H1 (cell line): ENCODE measurements around the gene GRM8. TPM values are rescaled to one million over a fixed set of nuclear protein-coding genes. Genes with fewer than 3 reads are reported as not detected.

Experiments
- ATF3 ChIP-seq: IDR thresholded peaks from 2 replicates; pipeline ENCODE4 v1.6.1; 2011; ENCODE audit warnings: low read depth, mild to moderate bottlenecking, low read length; ENCODE audit not compliant: insufficient read depth
- POU5F1 ChIP-seq: IDR thresholded peaks from 2 replicates; pipeline ENCODE4 v1.6.1; 2011; ENCODE audit warnings: low read depth, mild to moderate bottlenecking, low read length, moderate library complexity
- RXRA ChIP-seq: IDR thresholded peaks from 2 replicates; pipeline ENCODE4 v1.6.1; 2011; ENCODE audit warnings: low read depth, mild to moderate bottlenecking, low read length, moderate library complexity; ENCODE audit not compliant: insufficient read depth
- TAF7 ChIP-seq: optimal IDR thresholded peaks from 2 replicates; pipeline ENCODE3; 2011; ENCODE audit warnings: low read depth, mild to moderate bottlenecking, inconsistent platforms, low read length, moderate library complexity, borderline replicate concordance
- TBP ChIP-seq: IDR thresholded peaks from 2 replicates; pipeline ENCODE4 v1.6.1; 2011; ENCODE audit warnings: low read depth, low read length, improper control_type of control experiment
- TEAD4 ChIP-seq: IDR thresholded peaks from 2 replicates; pipeline ENCODE4 v1.6.1; 2012; ENCODE audit warnings: low read depth, low read length, inconsistent platforms, mixed read lengths
- polyA plus RNA-seq, 7 experiments: library from polyadenylated mRNA; depleted of rRNA in 3 of 7; stranded (reverse) in 5 of 7; unstranded in 2 of 7; fragments of >200 nt in 5 of 7; fragments of 200-250 nt in 2 of 7; gene quantifications; 1 replicate in 5 of 7; 2 replicates in 1 of 7; 4 replicates in 1 of 7; pipeline versions ENCODE4 v1.2.1 to v1.2.3, GENCODE V29; 2011 to 2013; ENCODE audit warnings: missing spikeins in 2 of 7, mixed read lengths in 2 of 7
- total RNA-seq: library from RNA; stranded (reverse); fragmentation: NEBNext Ultra II Directional; extraction: Animal tissue kit (Norgen Biotek cat#: 25700); gene quantifications from 2 replicates; pipeline ENCODE4 v1.2.1, GENCODE V29; 2021

GRM8 gene
- total and polyA plus RNA-seq, 2 of the 8 experiments (the other 6 are each of a cell fraction or from before 2014, with no cell fraction given): 2.6 to 2.8 TPM

GRCh38 chr7:126699707-126700106, 553.0 kb downstream of the GRM8 start (continued):
- TF ChIP-seq POU5F1: no peak
- TF ChIP-seq ATF3: no peak
- no peak for TF ChIP-seq RXRA
- no peak for TF ChIP-seq TBP
- no peak for TF ChIP-seq TAF7
- no peak for TF ChIP-seq TEAD4
